GM12878 (cell line): ENCODE data around the gene SCN8A. TPM values are rescaled to one million over a fixed set of nuclear protein-coding genes. Genes with fewer than 3 reads are reported as not detected.

Experiments used
- ATAC-seq: fragments of 200-7000 bp; cut with Tn5 transposase; 3 replicates; pipeline ENCODE4 v1.9.1; 2020; ENCODE audit warnings: mild to moderate bottlenecking, moderate library complexity
- BruUV-seq: library from RNA; stranded (reverse); fragments of 400-500 nt; replicated peaks from 2 replicates; lab custom pipeline; 2021; lab: Mats Ljungman, UMichigan
- CTCF ChIA-PET: fragments of 300-600 bp; sonication (Branson Sonifier 250); formaldehyde crosslinking; extraction: SDS; loops from one replicate; lab custom pipeline; 2021; ENCODE audit warnings: inconsistent platforms; lab: Yijun Ruan, JAX
- POLR2A ChIA-PET: fragments of 350-600 bp; formaldehyde crosslinking; extraction: SDS; loops from one replicate; lab custom pipeline; 2021; ENCODE audit warnings: inconsistent platforms; lab: Charles Lee
- RAD21 ChIA-PET: fragments of 300-600 bp; sonication (Branson Sonifier 250); formaldehyde crosslinking; loops from one replicate; lab custom pipeline; 2023; ENCODE audit warnings: antibody characterized with exemption; ENCODE audit not compliant: unreplicated experiment; lab: Charles Lee
- SMC1A ChIA-PET: fragments of 300-600 bp; sonication (Branson Sonifier 250); formaldehyde crosslinking; loops from one replicate; lab custom pipeline; 2023; ENCODE audit not compliant: unreplicated experiment, uncharacterized antibody; lab: Charles Lee
- DNase-seq: peaks from one replicate; pipeline ENCODE4 v3.0.0-alpha.2; 2011; ENCODE audit warnings: low read depth, low spot score
- FAIRE-seq: peaks from 3 replicates; lab custom pipeline; 2011; peaks lifted over from hg19 to GRCh38; lab: Jason Lieb, UNC
- H2AFZ ChIP-seq: 2 replicates; pipeline ENCODE4 v1.6.0; 2011; ENCODE audit warnings: low read depth, low read length, control low read depth; ENCODE audit not compliant: control insufficient read depth
- H3K27ac ChIP-seq: 2 replicates; pipeline ENCODE4 v1.5.1; 2011; ENCODE audit warnings: control low read depth; ENCODE audit not compliant: control insufficient read depth, insufficient read depth
- H3K27me3 ChIP-seq, 2 experiments: replicated peaks in 1 of 2; 2 replicates each; pipeline versions ENCODE4 v1.6.0 to v1.6.1; 2011; ENCODE audit warnings: low read length in 1 of 2; ENCODE audit not compliant: control insufficient read depth in 2 of 2, insufficient read depth in 2 of 2
- H3K36me3 ChIP-seq, 2 experiments: 2 replicates each; pipeline ENCODE4 v1.5.1; 2011; ENCODE audit warnings: low read length in 1 of 2; ENCODE audit not compliant: control insufficient read depth in 2 of 2, insufficient read depth in 2 of 2
- H3K4me1 ChIP-seq: 2 replicates; pipeline ENCODE4 v1.6.1; 2011; ENCODE audit warnings: mild to moderate bottlenecking, low read length, moderate library complexity, mixed read lengths; ENCODE audit not compliant: control insufficient read depth, insufficient read depth
- H3K4me2 ChIP-seq: 2 replicates; pipeline ENCODE4 v1.6.0; 2011; ENCODE audit warnings: control low read depth; ENCODE audit not compliant: control insufficient read depth, insufficient read depth
- H3K4me3 ChIP-seq: fragments of 200-600 bp; sonication (generic); 2 replicates; pipeline ENCODE4 v1.5.1; 2016
- H3K79me2 ChIP-seq: 2 replicates; pipeline ENCODE4 v1.6.0; 2011; ENCODE audit warnings: low read length; ENCODE audit not compliant: control insufficient read depth, insufficient read depth
- H3K9ac ChIP-seq: 2 replicates; pipeline ENCODE4 v1.8.0; 2011; ENCODE audit warnings: low read length, control low read depth, mixed read lengths; ENCODE audit not compliant: control insufficient read depth, insufficient read depth
- H3K9me3 ChIP-seq: replicated peaks from 3 replicates; pipeline ENCODE4 v1.5.1; 2011; ENCODE audit warnings: mild to moderate bottlenecking, low read length; ENCODE audit not compliant: control insufficient read depth, insufficient read depth
- H4K20me1 ChIP-seq: 2 replicates; pipeline ENCODE4 v1.6.0; 2011; ENCODE audit not compliant: control insufficient read depth, insufficient read depth
- BCL11A ChIP-seq: IDR thresholded peaks from 2 replicates; pipeline ENCODE4 v1.6.1; 2011; ENCODE audit warnings: low read depth, low read length
- FOS ChIP-seq: IDR thresholded peaks from 3 replicates; pipeline ENCODE4 v1.6.1; 2011; ENCODE audit warnings: borderline replicate concordance; ENCODE audit not compliant: insufficient read length; ENCODE audit errors: extremely low read depth
- NFYA ChIP-seq: IDR thresholded peaks from 2 replicates; pipeline ENCODE4 v1.6.1; 2011; ENCODE audit warnings: low read depth, mild to moderate bottlenecking, low read length, improper control_type of control experiment, borderline replicate concordance
- RAD21 ChIP-seq: IDR thresholded peaks from 2 replicates; pipeline ENCODE4 v1.6.1; 2011; ENCODE audit warnings: mild to moderate bottlenecking, low read depth, low read length, moderate library complexity; ENCODE audit not compliant: insufficient read depth
- RELA ChIP-seq: fragments of 450-650 bp; IDR thresholded peaks from 2 replicates; pipeline ENCODE4 v1.8.0; 2014; ENCODE audit warnings: borderline replicate concordance; ENCODE audit not compliant: partially characterized antibody
- TBL1XR1 ChIP-seq: IDR thresholded peaks from 2 replicates; pipeline ENCODE4 v1.6.1; 2012; ENCODE audit warnings: low read depth, low read length, improper control_type of control experiment
- WGBS: methylation state at CpG from one replicate; pipeline ENCODE4 v1.1.6; 2016; ENCODE audit warnings: low lambda C conversion rate; ENCODE audit not compliant: insufficient replicate concordance, insufficient coverage; ENCODE audit errors: missing lambda C conversion rate; 5-methylcytosine and 5-hydroxymethylcytosine counted together
- in situ Hi-C: fragments of 300-500 bp; cut with MboI; formaldehyde crosslinking; loops from 9 replicates; pipeline ENCODE4 v1.14.3; 2018; ENCODE audit warnings: mixed read lengths
- intact Hi-C: fragments of 100-400 bp; cut with micrococcal nuclease; formaldehyde crosslinking; loops from one replicate; pipeline ENCODE4 v1.14.2; 2022; ENCODE audit not compliant: unreplicated experiment
- polyA plus RNA-seq, 11 experiments: library from polyadenylated mRNA; depleted of rRNA in 4 of 11; unstranded in 6 of 11; stranded (reverse) in 5 of 11; fragments of >200 nt; fragmentation: Nextera tagmentation in 4 of 11; fragmentation: Illumina TruSeq in 1 of 11; extraction: Ambion mirVana in 4 of 11; extraction: Trizol in 1 of 11; gene quantifications; 1 replicate in 1 of 11; 2 replicates in 10 of 11; pipeline versions ENCODE4 v1.2.1 to v1.2.3, GENCODE V29; 2011 to 2016; ENCODE audit warnings: inconsistent platforms in 2 of 11, missing spikeins in 2 of 11, low read depth in 1 of 11
- total RNA-seq, 4 experiments: library from RNA; depleted of rRNA in 3 of 4; stranded (reverse); fragments of >200 nt in 3 of 4; fragmentation: Illumina TruSeq in 1 of 4; extraction: Trizol in 1 of 4; gene quantifications; 2 replicates each; pipeline versions ENCODE4 v1.2.1 to v1.2.3, GENCODE V29; 2013 to 2021
- TF ChIP-seq, protein P1 (sequence below): fragments of 450-650 bp; formaldehyde crosslinking; IDR thresholded peaks from 2 replicates; pipeline ENCODE4 v1.5.0; 2022; ENCODE audit warnings: mild to moderate bottlenecking, missing genetic modification characterization
- TF ChIP-seq, protein P2 (sequence below): fragments of 450-650 bp; IDR thresholded peaks from 2 replicates; pipeline ENCODE4 v1.6.1; 2017; ENCODE audit warnings: low read depth, mild to moderate bottlenecking, moderate library complexity

SCN8A gene
- total and polyA plus RNA-seq, 10 of the 15 experiments (the other 5 are each of a cell fraction or from before 2014, with no cell fraction given): 0.02 to 0.23 (median 0.06) TPM; not detected in 2

- peaks cover 6 to 13% of the 10 kb centered on the region in 2 experiments; a peak in 3 of 4 replicates for H3K27me3 ChIP-seq
- H3K9me3 ChIP-seq: no peaks in the 10 kb centered on the region
- no peaks in the 10 kb centered on the region for H3K36me3 ChIP-seq
- no peaks in the 10 kb centered on the region; the same call in 1 of the 2 replicates for H4K20me1 ChIP-seq
- ChIA-PET SMC1A (no interaction called here), CTCF (no interaction called here), RAD21 (no interaction called here), POLR2A (no interaction called here)
- 1% methylated on average over 6 of the region's 6 CpGs for WGBS
- no peaks in the 10 kb centered on the region for H3K4me1 ChIP-seq
- no peak for ATAC-seq
- H3K4me3 ChIP-seq: no peak overlapping the region
- in situ Hi-C loops: no loop called here
- intact Hi-C loops: no loop called here
- BruUV-seq: no TSS peak
- no peak overlapping the region for H3K27ac ChIP-seq
- TF ChIP-seq, protein P1, sequence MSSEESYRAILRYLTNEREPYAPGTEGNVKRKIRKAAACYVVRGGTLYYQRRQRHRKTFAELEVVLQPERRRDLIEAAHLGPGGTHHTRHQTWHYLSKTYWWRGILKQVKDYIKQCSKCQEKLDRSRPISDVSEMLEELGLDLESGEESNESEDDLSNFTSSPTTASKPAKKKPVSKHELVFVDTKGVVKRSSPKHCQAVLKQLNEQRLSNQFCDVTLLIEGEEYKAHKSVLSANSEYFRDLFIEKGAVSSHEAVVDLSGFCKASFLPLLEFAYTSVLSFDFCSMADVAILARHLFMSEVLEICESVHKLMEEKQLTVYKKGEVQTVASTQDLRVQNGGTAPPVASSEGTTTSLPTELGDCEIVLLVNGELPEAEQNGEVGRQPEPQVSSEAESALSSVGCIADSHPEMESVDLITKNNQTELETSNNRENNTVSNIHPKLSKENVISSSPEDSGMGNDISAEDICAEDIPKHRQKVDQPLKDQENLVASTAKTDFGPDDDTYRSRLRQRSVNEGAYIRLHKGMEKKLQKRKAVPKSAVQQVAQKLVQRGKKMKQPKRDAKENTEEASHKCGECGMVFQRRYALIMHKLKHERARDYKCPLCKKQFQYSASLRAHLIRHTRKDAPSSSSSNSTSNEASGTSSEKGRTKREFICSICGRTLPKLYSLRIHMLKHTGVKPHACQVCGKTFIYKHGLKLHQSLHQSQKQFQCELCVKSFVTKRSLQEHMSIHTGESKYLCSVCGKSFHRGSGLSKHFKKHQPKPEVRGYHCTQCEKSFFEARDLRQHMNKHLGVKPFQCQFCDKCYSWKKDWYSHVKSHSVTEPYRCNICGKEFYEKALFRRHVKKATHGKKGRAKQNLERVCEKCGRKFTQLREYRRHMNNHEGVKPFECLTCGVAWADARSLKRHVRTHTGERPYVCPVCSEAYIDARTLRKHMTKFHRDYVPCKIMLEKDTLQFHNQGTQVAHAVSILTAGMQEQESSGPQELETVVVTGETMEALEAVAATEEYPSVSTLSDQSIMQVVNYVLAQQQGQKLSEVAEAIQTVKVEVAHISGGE: no peak
- no peak for TF ChIP-seq RELA
- no peak overlapping the region for H3K4me2 ChIP-seq
- no peaks in the 10 kb centered on the region for H3K79me2 ChIP-seq
- H3K9ac ChIP-seq: no peak overlapping the region
- no peak for DNase-seq
- H2AFZ ChIP-seq: no peak overlapping the region
- FAIRE-seq: no peak
These were observed 249.9 kb downstream of the SCN8A start for GRCh38 chr12:51840966-51841365.

- intact Hi-C loops (no loop called here), in situ Hi-C loops (no loop called here)
- FAIRE-seq (no peak), ATAC-seq (no peak), DNase-seq (no peak)
- ChIA-PET RAD21 (no interaction called here), SMC1A (no interaction called here), CTCF (no interaction called here), POLR2A (interaction anchor here (0.6 kb wide), 1 partner anchor 532 kb away, joined by 4 read pairs; no protein-coding TSS in a partner anchor)
- Histone ChIP-seq H2AFZ (no peak overlapping the region), H3K27ac (no peak overlapping the region), H3K79me2 (no peaks in the 10 kb centered on the region), H3K4me1 (no peaks in the 10 kb centered on the region), H3K9me3 (no peaks in the 10 kb centered on the region), H3K27me3 (peaks cover 6 to 15% of the 10 kb centered on the region in 2 experiments; a peak in 3 of 4 replicates), H3K9ac (no peak overlapping the region), H3K36me3 (no peaks in the 10 kb centered on the region), H4K20me1 (no peaks in the 10 kb centered on the region; the same call in 1 of the 2 replicates), H3K4me2 (no peak overlapping the region), H3K4me3 (no peak overlapping the region)
- BruUV-seq: no TSS peak
- WGBS: 0% methylated on average over 6 of the region's 6 CpGs
- TF ChIP-seq BCL11A: no peak
- no peak for TF ChIP-seq RAD21
- TF ChIP-seq TBL1XR1: no peak
- no peak for TF ChIP-seq FOS
- TF ChIP-seq NFYA: no peak
- TF ChIP-seq, protein P1: no peak
- TF ChIP-seq, protein P2, sequence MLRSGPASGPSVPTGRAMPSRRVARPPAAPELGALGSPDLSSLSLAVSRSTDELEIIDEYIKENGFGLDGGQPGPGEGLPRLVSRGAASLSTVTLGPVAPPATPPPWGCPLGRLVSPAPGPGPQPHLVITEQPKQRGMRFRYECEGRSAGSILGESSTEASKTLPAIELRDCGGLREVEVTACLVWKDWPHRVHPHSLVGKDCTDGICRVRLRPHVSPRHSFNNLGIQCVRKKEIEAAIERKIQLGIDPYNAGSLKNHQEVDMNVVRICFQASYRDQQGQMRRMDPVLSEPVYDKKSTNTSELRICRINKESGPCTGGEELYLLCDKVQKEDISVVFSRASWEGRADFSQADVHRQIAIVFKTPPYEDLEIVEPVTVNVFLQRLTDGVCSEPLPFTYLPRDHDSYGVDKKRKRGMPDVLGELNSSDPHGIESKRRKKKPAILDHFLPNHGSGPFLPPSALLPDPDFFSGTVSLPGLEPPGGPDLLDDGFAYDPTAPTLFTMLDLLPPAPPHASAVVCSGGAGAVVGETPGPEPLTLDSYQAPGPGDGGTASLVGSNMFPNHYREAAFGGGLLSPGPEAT: no peak
These were observed 250.7 kb downstream of the SCN8A start for GRCh38 chr12:51841727-51842126.
